HG02852 (cell line): ENCODE results near the gene ZBTB7C.

Experiments
- ATAC-seq: cut with Tn5 transposase; IDR thresholded peaks from one replicate; pipeline ENCODE4 v1.9.1; 2021; ENCODE audit warnings: mild to moderate bottlenecking, moderate library complexity; ENCODE audit not compliant: unreplicated experiment

ZBTB7C gene

DNA sequence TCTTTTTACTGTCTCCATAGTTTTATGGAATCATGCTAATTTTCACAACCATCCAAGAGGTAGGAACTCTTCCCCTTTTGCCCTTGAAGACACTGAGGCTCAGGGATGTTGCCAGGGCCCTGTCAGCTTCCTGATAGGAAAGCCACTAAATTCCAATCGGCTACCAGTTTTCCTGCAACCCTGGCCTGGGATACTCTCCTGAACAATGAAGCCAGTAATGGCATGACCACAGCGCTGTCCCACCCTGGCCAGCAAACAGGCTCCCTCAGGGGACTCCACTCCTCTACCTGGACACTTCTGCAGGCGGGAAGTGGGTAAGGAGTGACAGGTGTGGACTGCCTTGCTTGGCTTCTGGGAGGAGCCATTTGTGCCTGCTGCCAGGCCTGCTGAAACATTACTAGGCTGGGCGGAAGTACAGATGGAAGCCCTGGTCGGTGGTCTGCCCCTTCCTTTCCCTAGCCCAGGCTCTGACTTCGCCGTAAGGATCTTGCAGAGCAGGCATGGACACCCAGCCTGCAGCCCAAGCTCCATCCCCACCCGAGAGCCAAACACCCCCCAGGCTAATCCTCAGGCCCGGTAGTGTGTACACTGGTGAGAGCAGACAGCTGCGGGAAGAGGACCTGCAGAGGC is 400.0 kb downstream of the ZBTB7C start:
- ATAC-seq = no peak

DNA sequence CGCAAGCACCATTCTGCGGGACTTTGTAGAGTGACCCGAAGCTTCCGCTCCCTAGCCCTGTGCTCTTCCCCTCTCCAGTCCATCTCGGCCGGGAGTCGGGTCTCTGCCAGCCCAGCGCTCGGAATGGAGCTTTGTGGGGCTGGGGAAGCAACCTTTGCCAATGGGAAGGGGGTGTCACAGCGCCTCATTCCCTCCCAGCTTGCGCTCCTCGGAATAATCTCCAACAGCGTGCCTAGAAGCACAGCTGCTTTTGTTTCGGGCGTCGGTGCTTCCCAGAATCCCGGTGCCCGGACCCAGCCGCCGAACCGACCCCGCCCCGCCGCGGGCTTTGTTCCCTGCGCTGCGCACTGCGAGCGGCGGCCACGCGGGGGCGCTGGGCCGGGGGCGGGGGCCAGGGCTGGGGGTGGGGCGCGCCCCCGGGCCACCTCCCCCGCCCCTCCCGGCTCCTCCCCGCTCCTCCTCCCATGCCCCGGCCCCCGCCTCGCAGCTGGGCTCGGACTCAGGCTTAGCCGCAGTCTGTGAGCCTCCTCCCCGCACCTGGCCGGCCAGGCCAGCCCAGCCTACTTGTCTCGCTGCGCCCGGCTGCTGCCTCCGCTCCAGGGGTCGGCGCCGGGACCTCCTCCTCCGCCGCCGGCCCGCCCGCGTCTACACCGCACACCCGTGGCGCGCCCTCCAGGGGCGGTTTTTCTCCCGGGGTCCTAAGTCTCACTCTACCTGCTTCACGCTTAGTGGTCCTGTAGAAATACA is 401.1 kb downstream of the ZBTB7C start:
- no peak for ATAC-seq

DNA sequence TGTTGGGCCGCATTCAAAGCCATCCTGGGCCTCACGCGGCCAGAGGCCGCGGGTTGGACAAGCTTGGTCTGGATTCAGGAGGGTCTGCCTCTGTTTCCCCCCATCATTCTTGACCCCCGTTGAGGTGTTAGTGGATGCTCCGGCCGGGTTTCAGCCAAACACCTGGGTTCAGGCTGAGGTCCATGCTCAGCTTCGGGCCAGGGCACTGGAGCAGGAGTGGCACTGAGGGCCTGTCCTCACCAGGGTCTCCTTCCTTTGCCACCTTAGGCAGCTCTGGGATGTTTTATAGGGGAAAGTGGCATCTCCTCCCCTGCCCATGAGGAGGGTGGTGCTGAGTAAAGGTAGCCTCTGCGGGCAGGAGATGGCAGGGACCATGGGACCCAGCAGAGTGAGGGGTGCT is 401.8 kb downstream of the ZBTB7C start:
- no peak for ATAC-seq

DNA sequence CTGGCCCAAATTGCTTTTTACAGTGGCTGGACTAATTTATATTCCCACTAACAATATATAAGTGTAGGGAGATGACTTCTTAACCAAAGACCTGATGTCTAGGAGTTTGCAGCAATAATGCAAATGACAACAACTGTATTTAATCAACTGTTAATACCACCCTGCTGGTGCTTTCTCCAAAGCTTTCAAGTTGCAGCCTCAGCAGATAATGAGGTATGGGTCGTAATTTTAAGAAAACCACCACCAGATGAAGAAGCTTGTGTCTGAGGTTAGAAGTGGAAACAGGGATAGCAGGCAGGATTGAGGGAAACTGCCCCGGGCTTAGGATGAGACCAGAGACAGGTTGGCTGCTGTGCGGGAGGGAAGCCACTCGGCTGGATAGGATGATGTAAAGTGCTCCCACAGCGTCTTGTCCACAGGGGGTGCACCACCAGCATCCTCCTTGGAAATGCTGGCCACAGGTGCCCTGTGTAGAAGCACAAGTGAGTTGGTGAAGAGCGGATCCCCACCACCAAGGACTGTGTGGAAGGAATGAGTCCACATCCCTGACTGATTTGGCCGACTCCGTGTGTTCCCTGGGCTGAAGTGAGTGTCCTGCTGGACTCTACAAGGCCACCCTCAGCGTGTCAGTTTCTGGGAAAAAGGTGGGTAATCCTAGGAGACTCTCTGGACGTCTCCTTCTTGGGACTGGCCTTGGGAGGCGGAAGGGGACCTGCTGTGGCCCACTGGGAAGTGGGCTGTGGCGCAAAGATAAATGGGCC is 402.6 kb downstream of the ZBTB7C start:
- no peak for ATAC-seq

DNA sequence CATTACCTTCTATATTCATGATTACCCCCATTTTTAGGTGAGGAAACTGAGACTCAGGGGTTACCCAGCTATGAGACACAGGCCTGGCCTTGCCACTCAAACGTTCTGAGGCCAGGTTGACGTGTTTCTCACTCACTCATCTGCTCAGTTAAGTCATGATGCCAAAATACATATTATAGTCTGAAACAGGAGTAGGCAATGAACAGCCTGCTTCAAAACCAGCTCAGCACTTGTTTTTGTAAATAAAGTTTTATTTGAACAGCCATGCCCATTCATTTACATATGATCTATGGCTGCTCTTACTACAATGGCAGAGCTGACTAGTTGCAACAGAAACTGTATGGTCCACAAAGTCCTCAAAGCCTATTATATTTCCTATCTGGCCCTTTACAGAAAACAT is 404.6 kb downstream of the ZBTB7C start:
- no peak for ATAC-seq

DNA sequence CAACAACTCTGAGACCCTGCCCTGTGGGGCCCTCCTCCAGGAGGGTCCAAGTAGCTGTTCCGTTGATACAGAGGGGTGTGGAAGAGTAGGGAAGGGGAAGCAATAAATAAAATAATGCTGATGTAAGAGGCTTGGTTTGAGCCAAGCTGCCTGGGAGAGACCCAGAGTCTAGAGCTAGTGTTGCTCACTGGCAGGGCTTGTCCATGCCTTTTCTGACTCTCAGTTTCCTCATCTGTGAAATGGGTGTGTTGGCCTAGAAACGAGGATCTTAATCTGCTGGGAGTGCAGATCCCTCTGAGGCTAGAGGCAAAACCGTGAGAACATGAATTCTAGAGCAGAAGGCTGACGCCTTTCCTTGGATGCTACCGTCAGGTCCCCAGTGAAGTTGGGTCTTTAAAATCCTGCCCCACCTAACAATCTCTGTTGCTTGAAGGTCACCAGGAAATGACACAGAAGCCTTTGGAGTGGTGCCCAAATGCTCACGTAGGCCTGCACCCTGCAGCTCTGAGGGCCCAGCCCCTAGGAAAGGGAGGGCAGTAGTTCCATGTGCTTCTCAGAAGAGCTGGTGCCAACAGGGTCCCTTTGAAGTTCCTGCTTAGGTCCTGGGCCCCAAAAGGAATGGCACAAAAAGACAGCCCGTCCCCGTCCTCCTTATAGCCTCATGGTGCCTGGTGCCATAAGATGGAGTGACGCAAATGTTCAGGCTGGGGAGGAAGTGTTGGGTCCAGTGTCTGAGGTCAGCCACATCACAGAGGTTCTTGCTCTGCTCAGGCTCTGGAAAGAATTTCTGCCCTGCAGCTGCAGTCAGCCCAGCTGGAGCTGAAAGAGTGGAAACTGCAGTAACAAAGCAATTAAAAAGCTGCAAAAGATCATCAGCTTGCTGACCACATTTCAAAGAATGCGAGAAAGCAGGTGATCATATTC is 405.5 kb downstream of the ZBTB7C start:
- ATAC-seq = no peak

DNA sequence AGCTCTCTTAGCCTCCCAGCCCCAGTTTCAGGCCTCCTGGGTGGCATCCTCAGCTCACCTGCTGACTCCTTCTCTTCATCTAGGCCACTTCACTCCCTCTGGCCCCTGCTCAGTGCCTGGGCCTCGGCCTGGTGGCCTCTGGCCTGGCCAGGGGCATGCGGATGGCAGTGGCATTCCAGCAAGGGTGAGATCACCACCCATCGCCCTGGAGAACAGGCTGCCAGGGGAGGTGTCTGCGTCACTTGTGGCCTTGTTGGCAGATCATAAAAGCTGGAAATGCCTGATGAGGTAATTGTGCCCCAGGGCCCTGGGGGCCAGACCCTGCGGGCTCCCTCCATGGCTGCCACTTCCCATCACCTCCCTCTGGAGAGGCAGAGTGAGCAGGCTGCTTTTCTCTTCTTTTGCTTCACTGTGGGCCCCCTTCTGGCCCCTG is 406.2 kb downstream of the ZBTB7C start:
- no peak for ATAC-seq

DNA sequence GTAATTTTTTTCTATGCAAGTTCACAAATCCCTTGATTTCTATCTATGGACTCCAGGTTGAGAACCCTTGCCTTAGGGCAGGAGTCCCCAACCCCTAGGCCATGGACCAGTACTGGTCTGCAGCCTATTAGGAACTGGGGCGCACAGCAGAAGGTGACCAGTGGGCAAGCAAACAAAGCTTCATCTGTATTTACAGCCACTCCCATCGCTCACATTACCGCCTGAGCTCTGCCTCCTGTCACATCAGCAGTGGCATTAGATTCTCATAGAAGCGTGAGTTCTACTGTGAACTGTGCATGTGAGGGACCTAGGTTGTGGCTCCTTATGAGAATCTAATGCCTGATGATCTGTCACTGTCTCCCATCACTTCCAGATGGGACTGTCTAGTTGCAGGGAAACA is 408.5 kb downstream of the ZBTB7C start:
- no peak for ATAC-seq

DNA sequence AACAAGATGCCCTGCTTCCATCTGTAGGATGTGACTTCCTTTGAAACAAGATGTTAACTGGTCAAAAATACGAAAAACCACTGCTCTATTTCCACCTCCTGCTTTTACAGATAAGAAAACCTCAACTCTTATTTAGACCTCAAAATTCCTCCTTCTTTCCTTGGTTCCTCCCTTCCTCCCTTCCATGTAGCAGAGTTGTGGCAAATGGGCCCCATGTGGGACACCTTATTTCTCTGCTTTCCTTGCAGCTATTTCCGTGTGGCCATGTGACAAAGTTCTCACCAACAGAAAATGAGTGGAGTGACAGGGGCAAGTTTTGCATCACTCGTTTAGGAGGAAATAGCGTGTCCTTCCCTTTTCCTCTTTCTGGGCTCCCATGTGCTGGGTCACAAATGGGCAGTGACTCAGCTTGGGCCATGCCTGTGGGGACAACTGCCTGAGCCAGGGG is 409.4 kb downstream of the ZBTB7C start:
- no peak for ATAC-seq

DNA sequence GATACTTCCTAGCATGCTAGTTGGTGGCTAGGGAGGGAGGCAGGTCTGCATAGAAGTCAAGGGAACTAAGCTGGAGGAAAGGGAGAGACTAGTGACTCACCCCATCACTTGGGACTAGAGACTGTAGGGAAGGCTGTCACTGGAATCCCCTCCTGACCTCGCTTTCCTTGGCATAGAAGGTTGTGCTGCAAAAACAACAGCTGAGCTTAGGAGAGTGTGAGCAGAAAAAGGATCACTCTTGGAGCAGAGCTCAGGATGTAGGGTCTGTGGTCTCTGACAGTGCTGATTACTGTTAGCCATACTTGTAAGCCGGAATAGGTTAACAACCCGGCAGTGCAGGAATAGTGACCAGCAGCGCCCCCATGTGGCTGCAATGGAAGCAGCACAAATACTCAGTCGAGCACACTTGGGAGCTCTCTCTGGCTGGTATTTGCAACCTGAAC is 411.8 kb downstream of the ZBTB7C start:
- no peak for ATAC-seq

DNA sequence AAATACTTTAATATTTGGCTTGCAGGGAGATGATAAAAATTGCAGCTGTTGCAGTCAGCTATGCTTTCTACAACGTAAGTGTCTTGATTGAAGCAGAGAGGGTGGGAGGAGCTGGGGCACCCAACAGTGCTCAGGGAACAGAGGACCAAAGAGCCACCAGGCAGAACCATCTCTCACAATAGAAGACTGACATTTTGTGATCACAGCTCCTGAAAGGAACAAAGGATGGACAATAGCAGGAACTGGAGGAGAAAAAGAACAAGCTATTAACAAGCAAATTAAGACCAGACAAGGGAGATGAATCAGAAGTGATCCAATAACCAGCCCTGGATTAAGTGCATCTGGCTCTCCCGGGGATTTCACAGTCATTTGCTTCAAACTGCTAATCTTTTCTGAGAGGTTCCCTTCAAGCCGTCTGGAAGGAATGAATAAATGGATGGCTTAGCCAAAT is 413.1 kb downstream of the ZBTB7C start:
- ATAC-seq = no peak

DNA sequence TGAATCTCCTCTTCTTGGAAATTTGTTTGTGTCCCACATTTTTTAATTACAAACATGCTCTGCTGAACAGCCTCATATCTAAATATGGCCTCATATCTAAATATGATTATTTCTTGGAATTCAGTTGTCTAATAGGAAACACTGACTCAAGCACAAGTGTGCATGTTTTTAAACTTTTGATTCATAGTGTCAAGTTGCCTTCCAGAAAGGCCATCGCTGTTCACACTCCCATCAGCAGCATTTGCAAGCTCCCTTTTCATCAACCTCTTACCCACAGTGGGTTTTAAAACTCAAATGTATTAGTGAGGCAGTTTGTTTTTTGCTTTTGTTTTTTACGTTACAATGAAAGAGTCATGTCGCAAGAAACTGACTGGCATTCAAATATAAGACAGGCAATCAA is 413.5 kb downstream of the ZBTB7C start:
- no peak for ATAC-seq

DNA sequence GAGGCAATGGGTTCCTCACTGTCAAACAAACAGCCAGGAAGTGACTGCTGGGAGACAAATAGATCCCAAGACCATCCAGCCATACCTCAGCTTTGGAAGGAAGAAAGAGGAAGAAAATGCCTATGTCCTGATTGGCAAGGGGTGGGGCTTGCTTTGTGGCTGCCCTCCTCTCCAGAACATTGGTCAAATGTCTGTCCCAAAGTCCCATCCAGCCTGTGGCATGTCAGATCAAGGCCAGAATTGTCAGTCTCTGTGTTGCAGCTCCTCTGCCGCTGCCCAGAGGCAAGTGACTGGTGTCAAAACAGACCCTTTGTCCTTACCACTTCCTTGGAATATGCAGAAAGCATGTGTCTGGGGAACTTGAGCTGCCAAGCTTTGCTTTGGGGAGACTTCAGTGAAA is 415.8 kb downstream of the ZBTB7C start:
- ATAC-seq = no peak

DNA sequence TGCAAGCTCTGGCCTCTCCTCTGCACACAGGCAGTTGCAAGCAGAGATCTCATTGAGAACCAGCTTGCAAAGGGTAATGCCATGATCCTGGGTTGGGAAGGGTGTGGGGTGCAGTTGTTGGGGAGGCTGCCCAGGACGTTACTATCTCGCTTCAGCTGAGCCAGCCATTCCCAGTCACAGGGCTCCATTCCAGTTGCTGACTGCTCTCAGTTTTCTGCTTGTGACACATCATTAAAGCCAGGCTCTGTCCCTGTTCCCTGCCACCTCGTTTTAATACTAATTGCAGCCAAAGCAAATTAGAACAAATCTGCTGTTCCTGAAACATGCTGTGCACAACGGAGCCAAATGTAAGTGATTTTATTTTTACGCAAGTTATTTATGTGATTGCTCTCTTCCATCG is 416.2 kb downstream of the ZBTB7C start:
- ATAC-seq = no peak

DNA sequence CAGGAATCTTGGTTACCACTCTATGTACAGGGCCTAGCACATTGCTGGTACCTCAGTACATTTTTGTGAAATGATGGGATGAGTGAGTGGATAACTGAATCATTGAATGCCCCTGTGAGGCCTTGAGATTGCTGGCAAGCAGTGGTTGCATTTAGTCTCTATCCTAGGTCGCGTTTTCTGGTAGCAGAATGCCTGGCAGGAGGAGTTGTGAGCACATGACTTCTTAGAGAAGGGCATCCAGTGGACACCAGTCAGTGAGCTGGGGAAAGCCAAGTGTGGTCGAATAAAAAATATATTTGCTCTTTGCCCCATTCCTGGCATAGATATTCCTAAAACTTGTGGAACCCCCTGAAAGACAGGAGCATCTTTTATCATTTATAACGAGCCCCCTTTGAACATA is 416.9 kb downstream of the ZBTB7C start:
- no peak for ATAC-seq

DNA sequence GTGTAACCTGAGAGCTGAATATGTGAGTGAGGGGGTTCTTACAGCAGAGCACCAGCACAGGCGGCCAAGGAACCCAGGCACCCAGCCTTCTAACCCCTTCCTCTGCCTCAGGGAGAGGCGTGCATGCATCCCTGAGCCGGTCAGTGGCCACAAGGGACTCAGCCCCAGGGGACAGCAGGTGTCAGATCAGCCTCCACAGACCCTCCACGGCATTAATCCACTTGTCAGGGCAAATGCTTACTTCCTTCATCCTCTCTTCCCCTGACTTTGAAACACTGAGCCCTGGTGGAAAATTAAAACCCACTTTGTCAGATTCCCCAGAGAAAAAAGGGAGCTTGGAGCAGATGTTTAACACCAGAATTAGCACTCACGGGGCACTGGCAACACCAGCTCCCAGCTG is 418.2 kb downstream of the ZBTB7C start:
- ATAC-seq = no peak

DNA sequence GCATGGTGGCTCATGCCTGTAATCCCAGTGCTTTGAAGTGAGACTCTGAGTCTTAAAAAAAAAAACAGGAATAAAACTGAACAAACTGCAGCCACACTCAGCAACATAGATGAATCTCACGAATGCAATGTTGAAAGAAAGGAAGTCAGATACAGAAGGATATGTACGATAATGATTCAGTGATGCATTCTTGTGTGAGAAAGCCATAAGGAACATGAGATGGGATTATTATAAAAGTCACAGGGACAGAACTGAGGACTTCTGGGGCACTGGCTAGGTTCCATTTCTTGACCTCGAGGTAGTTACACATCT is 421.8 kb downstream of the ZBTB7C start:
- ATAC-seq = no peak

DNA sequence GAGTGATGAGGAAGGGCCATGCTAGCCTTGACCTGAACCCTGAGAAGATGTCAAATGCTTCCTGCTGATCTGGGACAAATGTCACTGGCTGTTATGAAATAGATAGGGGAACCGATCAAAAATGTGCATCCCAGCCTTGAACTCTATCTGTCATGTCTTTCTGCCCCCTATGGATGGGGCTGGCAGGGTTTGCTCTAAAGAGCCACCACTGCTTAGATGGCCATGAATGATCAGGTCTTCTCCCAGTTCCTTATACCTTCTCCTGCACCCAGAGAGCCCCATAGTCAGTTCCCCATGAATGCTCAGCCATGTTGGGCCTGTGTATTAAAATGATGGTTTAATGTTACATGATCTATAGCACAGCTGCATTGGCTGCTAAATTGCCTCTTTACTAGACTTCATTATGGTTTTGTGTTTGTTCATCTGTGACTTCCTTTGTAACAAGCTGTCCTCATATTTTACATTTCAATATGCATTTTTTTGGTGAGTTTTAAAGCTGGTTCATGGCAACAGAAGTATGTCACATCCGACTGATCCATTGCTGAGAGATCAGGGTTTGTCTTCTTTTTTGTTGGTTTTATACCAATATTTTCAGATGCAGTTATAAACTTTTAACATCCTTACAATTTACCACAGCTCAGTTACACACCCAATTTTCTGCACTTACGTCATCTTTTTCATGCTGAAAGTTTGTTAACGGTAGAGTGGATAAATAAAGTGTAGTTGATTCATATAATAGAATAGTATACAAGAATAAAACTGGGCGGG is 422.4 kb downstream of the ZBTB7C start:
- no peak for ATAC-seq

DNA sequence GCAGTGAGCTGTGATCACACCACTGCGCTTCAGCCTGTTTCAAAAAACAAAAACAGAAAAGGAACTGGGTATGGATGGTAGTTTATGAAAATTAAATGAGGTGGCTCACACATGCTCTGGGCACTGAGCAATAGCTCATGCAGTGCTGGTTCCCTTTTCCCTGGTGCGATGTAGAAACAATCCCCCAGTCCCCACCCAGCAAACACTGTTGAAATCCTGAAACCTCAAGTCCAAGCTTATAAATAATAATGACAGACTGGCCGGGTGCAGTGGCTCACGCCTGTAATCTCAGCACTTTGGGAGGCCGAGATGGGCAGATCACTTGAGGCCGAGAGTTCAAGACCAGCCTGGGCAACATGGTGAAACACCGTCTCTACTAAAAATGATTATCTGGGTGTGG is 423.3 kb downstream of the ZBTB7C start:
- no peak for ATAC-seq

DNA sequence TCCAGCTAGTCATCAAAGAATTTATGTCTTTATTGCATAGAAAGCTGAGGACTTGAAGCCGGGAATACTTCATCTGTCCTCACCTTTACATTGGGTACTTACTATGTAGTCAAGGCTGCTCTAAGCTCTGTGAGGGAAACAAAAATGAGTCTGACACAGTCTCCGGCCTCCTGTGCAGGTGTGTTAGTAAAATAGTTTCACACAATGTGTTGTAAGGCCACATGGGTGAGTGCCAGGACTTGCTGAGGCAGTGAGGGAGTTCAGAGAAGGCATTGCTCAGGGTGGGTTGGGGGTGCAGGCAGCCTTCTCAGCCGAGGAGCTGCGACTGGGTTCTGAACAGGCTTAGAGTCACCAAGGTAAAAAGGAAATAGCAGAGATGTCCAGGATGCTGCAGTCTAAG is 424.2 kb downstream of the ZBTB7C start:
- no peak for ATAC-seq
